Heart right ventricle (tissue), 16 donors: ENCODE measurements around the gene KCNK16. TPM values are rescaled to one million over a fixed set of nuclear protein-coding genes. Genes with fewer than 3 reads are reported as not detected.

Experiments used
- ATAC-seq, 8 donors: fragments of 200-7000 bp; cut with Tn5 transposase; one replicate each; pipeline ENCODE4 v1.9.1; 2020; ENCODE audit warnings: mild to moderate bottlenecking in 8 of 8, moderate library complexity in 8 of 8, moderate number of reproducible peaks in 1 of 8
- DNase-seq, 2 donors: peaks; one replicate each; pipeline ENCODE4 v3.0.0-alpha.2; 2020
- H3K27ac ChIP-seq, 10 donors: fragments of 200-600 bp; sonication (generic) in 2 of 10; one replicate each; pipeline versions ENCODE4 v1.5.0 to v1.8.0; 2020 to 2022; ENCODE audit warnings: mild to moderate bottlenecking in 3 of 10
- H3K27me3 ChIP-seq, 7 donors: fragments of 200-600 bp; one replicate each; pipeline ENCODE4 v1.8.0; 2021 to 2022; ENCODE audit warnings: mild to moderate bottlenecking in 2 of 7
- H3K36me3 ChIP-seq, 9 donors: fragments of 200-600 bp; sonication (generic) in 1 of 9; one replicate each; pipeline versions ENCODE4 v1.5.0 to v1.8.0; 2020 to 2022; ENCODE audit warnings: mild to moderate bottlenecking in 2 of 9
- H3K4me1 ChIP-seq, 9 donors: fragments of 200-600 bp; sonication (generic) in 1 of 9; one replicate each; pipeline versions ENCODE4 v1.5.0 to v1.8.0; 2020 to 2022; ENCODE audit warnings: mild to moderate bottlenecking in 4 of 9
- H3K4me3 ChIP-seq, 10 donors: fragments of 200-600 bp; sonication (generic) in 2 of 10; one replicate each; pipeline versions ENCODE4 v1.5.0 to v1.8.0; 2020 to 2022; ENCODE audit warnings: mild to moderate bottlenecking in 7 of 10, moderate library complexity in 2 of 10
- H3K9me3 ChIP-seq, 11 donors: fragments of 200-600 bp in 10 of 11; sonication (generic) in 2 of 11; one replicate each; pipeline versions ENCODE4 v1.5.0 to v1.8.0; 2013 to 2022; ENCODE audit warnings: mild to moderate bottlenecking in 2 of 11, control low read depth in 1 of 11, moderate library complexity in 1 of 11
- CTCF ChIP-seq, 9 donors: fragments of 200-600 bp; sonication (generic) in 2 of 9; IDR thresholded peaks; one replicate each; pipeline versions ENCODE4 v1.5.0 to v1.8.0; 2021 to 2022; ENCODE audit warnings: antibody characterized with exemption in 9 of 9, mild to moderate bottlenecking in 5 of 9, moderate library complexity in 1 of 9
- WGBS, 2 donors: extraction: QIAGEN DNeasy Blood & Tissue Kit; methylation state at CpG; one replicate each; pipeline ENCODE4 v1.1.7; 2013; ENCODE audit warnings: inconsistent platforms in 1 of 2; 5-methylcytosine and 5-hydroxymethylcytosine counted together
- intact Hi-C, 10 donors: fragments of 100-400 bp; cut with DNase I; formaldehyde crosslinking; loops; one replicate each; pipeline versions ENCODE4 v1.11.1 to v1.14.2; 2022
- polyA plus RNA-seq, 2 donors: library from polyadenylated mRNA; stranded (reverse); fragments of 200-250 nt; gene quantifications; one replicate each; pipeline ENCODE4 v1.2.3, GENCODE V29; 2013
- total RNA-seq, 10 donors: library from RNA; stranded (reverse); fragmentation: NEBNext Ultra II Directional in 3 of 10; extraction: Animal tissue kit (Norgen Biotek cat#: 25700) in 3 of 10; gene quantifications; one replicate each; pipeline versions ENCODE4 v1.2.1 to v1.2.4, GENCODE V29; 2021 to 2023
- donor health status: Arrhythmogenic right ventricular cardiomyopathy.
- donor health status: ischemic (EF 13 %, LVEDD 7.1; RV severe dilation, severe dysfunction).
- donor health status: healthy with polysubstance abuse.
- donor health status: DM: no; HTN: yes; CAD: no.
- donor health status: DM: no; HTN: no; CAD: no.
- donor health status: ischemic (EF 25% LVEDD 6.9; RV normal size, moderate dysfunction).
- donor health status: ischemic (EF 25% LVEDD 5.7; RV mildly dilated, moderate dysfunction).
- donor health status: healthy.
- donor health status: DM: yes; HTN: yes; CAD: no.
- donor health status: Ischemic cardiomyopathy.
- donor health status: ischemic (EF 35%, LVEDD 5.7; RV mildly dilated, moderate dysfunction).
- donor health status: nonischemic (EF 11% LVEDD 7.7; RV severe dilation, severe dysfunction).
- donor health status: DM: yes; HTN: yes; CAD: no.
- donor health status: PGD.
- donor health status: ischemic (EF 29% LVEDD 5.4; RV normal size, mild dysfunction).
- donor health status: nonischemic (EF 23%, LVEDD 6.1; RV moderate dilation, normal function).

The KCNK16 gene
- total and polyA plus RNA-seq, 12 donors: not detected

GRCh38 chr6:39330057-39330456, 7.6 kb upstream of the KCNK16 start:
- peak in 6 of 8 donors; percentile 34 to 76 (median 59) for ATAC-seq
- WGBS, 2 donors: 78 to 80% methylated on average over 3 of the region's 3 CpGs
- no peaks in the 10 kb centered on the region for H3K9me3 ChIP-seq
- no peak for TF ChIP-seq CTCF (IDR thresholded peaks at IDR 0.05)
- H3K4me1 ChIP-seq: no peaks in the 10 kb centered on the region
- intact Hi-C loops: no loop called here
- peaks cover 0 to 47% (median 23%) of the 10 kb centered on the region in 7 donors for H3K27me3 ChIP-seq
- no peak for DNase-seq
- H3K27ac ChIP-seq: no peak overlapping the region
- no peaks in the 10 kb centered on the region for H3K36me3 ChIP-seq
- H3K4me3 ChIP-seq: no peak overlapping the region

GRCh38 chr6:39328066-39328465, 5.6 kb upstream of the KCNK16 start:
- ATAC-seq (no peak), DNase-seq (no peak)
- peaks cover 0 to 41% (median 23%) of the 10 kb centered on the region in 7 donors for H3K27me3 ChIP-seq
- H3K4me3 ChIP-seq: no peak overlapping the region
- intact Hi-C loops: no loop called here
- no peaks in the 10 kb centered on the region for H3K4me1 ChIP-seq
- WGBS, 2 donors: 86 to 89% methylated on average over 12 of the region's 12 CpGs
- H3K9me3 ChIP-seq: no peaks in the 10 kb centered on the region
- no peak overlapping the region for H3K27ac ChIP-seq
- no peak for TF ChIP-seq CTCF (IDR thresholded peaks at IDR 0.05)
- H3K36me3 ChIP-seq: no peaks in the 10 kb centered on the region

- H3K4me1 ChIP-seq: no peaks in the 10 kb centered on the region
- H3K9me3 ChIP-seq: no peaks in the 10 kb centered on the region
- WGBS, 2 donors: 49 to 59% methylated on average over 5 of the region's 5 CpGs
- intact Hi-C loops: no loop called here
- no peak overlapping the region for H3K4me3 ChIP-seq
- TF ChIP-seq CTCF (IDR thresholded peaks at IDR 0.05): no peak
- DNase-seq (no peak), ATAC-seq (no peak)
- H3K36me3 ChIP-seq: no peaks in the 10 kb centered on the region
- no peak overlapping the region for H3K27ac ChIP-seq
- peaks cover 0 to 41% (median 23%) of the 10 kb centered on the region in 7 donors for H3K27me3 ChIP-seq
These were observed 5.0 kb upstream of the KCNK16 start for GRCh38 chr6:39327507-39327906.

GRCh38 chr6:39321761-39322160, 741 bp downstream of the KCNK16 start:
- no peaks in the 10 kb centered on the region for H3K36me3 ChIP-seq
- intact Hi-C loops: no loop called here
- DNase-seq (no peak), ATAC-seq (no peak)
- 46 to 49% methylated on average over 5 of the region's 5 CpGs for WGBS, 2 donors
- no peak overlapping the region for H3K4me3 ChIP-seq
- peaks cover 0 to 19% (median 7%) of the 10 kb centered on the region in 7 donors for H3K27me3 ChIP-seq
- TF ChIP-seq CTCF (IDR thresholded peaks at IDR 0.05): no peak
- H3K4me1 ChIP-seq: peaks cover 0 to 10% (median 0%) of the 10 kb centered on the region in 9 donors
- H3K9me3 ChIP-seq: no peaks in the 10 kb centered on the region
- no peak overlapping the region for H3K27ac ChIP-seq
